ENCODE measurements around the gene SLC25A2.
"Not testable (repeated sequence)": the region's sequence is repeated elsewhere in the genome, so short reads cannot be mapped to it uniquely, and the experiment has no call there.

SLC25A2 gene

GRCh38 chr5:141338538-141339306 is 34.9 kb upstream of the SLC25A2 start, which contains the start of gene PCDHGA2:
Gene PCDHGA2, plus strand, starts transcription at chr5:141338760.
- H3K4me3 ChIP-seq (ENCODE audit: low read length in 2 of 2), result peak within 1 kb of the TSS; percentile 10 to 39
- no peaks in the 10 kb centered on the region for H3K4me1 ChIP-seq (ENCODE audit: control insufficient read depth in 2 of 2, insufficient read depth in 2 of 2, low read length in 2 of 2)
- no peak within 1 kb of the TSS for H3K9ac ChIP-seq (ENCODE audit: low read depth in 1 of 2, low read length in 2 of 2)
- H3K27ac ChIP-seq (ENCODE audit: low read depth in 2 of 2, low read length in 2 of 2), result no peak within 1 kb of the TSS
- no peaks in the 10 kb centered on the region for H3K27me3 ChIP-seq (ENCODE audit: control insufficient read depth in 2 of 2, insufficient read depth in 2 of 2, low read length in 2 of 2)
- H3K9me3 ChIP-seq (ENCODE audit: control insufficient read depth in 2 of 2, low read length in 2 of 2), result peaks cover 19 to 22% of the 10 kb centered on the region in 2 donors
- no peaks in the 10 kb centered on the region for H3K36me3 ChIP-seq (ENCODE audit: control insufficient read depth in 2 of 2, insufficient read depth in 2 of 2, low read length in 2 of 2)

- not testable (repeated sequence) for H3K27ac ChIP-seq (ENCODE audit: low read depth in 2 of 2, low read length in 2 of 2); H3K36me3 ChIP-seq (ENCODE audit: control insufficient read depth in 2 of 2, insufficient read depth in 2 of 2, low read length in 2 of 2); H3K4me1 ChIP-seq (ENCODE audit: control insufficient read depth in 2 of 2, insufficient read depth in 2 of 2, low read length in 2 of 2); H3K4me3 ChIP-seq (ENCODE audit: low read length in 2 of 2); H3K9ac ChIP-seq (ENCODE audit: low read depth in 1 of 2, low read length in 2 of 2); H3K27me3 ChIP-seq (ENCODE audit: control insufficient read depth in 2 of 2, insufficient read depth in 2 of 2, low read length in 2 of 2)
- peaks cover 10 to 20% of the 10 kb centered on the region in 2 donors for H3K9me3 ChIP-seq (ENCODE audit: control insufficient read depth in 2 of 2, low read length in 2 of 2)
Observed at GRCh38 chr5:141332571-141332970, 28.7 kb upstream of the SLC25A2 start.

- H3K27ac ChIP-seq (ENCODE audit: low read depth in 2 of 2, low read length in 2 of 2), result no peak within 1 kb of the TSS
- H3K4me1 ChIP-seq (ENCODE audit: control insufficient read depth in 2 of 2, insufficient read depth in 2 of 2, low read length in 2 of 2), result no peaks in the 10 kb centered on the region
- peaks cover 10 to 20% of the 10 kb centered on the region in 2 donors for H3K9me3 ChIP-seq (ENCODE audit: control insufficient read depth in 2 of 2, low read length in 2 of 2)
- H3K36me3 ChIP-seq (ENCODE audit: control insufficient read depth in 2 of 2, insufficient read depth in 2 of 2, low read length in 2 of 2), result no peaks in the 10 kb centered on the region
- no peak within 1 kb of the TSS for H3K9ac ChIP-seq (ENCODE audit: low read depth in 1 of 2, low read length in 2 of 2)
- H3K27me3 ChIP-seq (ENCODE audit: control insufficient read depth in 2 of 2, insufficient read depth in 2 of 2, low read length in 2 of 2), result no peaks in the 10 kb centered on the region
- peak within 1 kb of the TSS in 1 of 2 donors; percentile 46 for H3K4me3 ChIP-seq (ENCODE audit: low read length in 2 of 2)
Observed at GRCh38 chr5:141330299-141331080, 26.6 kb upstream of the SLC25A2 start, which contains the start of gene PCDHGA1. Gene PCDHGA1, plus strand, starts transcription at chr5:141330514.

- Histone ChIP-seq H3K4me1 (ENCODE audit: control insufficient read depth in 2 of 2, insufficient read depth in 2 of 2, low read length in 2 of 2) (no peaks in the 10 kb centered on the region), H3K9me3 (ENCODE audit: control insufficient read depth in 2 of 2, low read length in 2 of 2) (peaks cover 10 to 20% of the 10 kb centered on the region in 2 donors), H3K9ac (ENCODE audit: low read depth in 1 of 2, low read length in 2 of 2) (no peak overlapping the region), H3K27ac (ENCODE audit: low read depth in 2 of 2, low read length in 2 of 2) (no peak overlapping the region), H3K27me3 (ENCODE audit: control insufficient read depth in 2 of 2, insufficient read depth in 2 of 2, low read length in 2 of 2) (no peaks in the 10 kb centered on the region), H3K4me3 (ENCODE audit: low read length in 2 of 2) (no peak overlapping the region), H3K36me3 (ENCODE audit: control insufficient read depth in 2 of 2, insufficient read depth in 2 of 2, low read length in 2 of 2) (no peaks in the 10 kb centered on the region)
Observed at GRCh38 chr5:141328231-141328630, 24.4 kb upstream of the SLC25A2 start.

- Histone ChIP-seq H3K36me3 (ENCODE audit: control insufficient read depth in 2 of 2, insufficient read depth in 2 of 2, low read length in 2 of 2) (no peaks in the 10 kb centered on the region), H3K27ac (ENCODE audit: low read depth in 2 of 2, low read length in 2 of 2) (no peak overlapping the region), H3K9ac (ENCODE audit: low read depth in 1 of 2, low read length in 2 of 2) (peak overlapping the region; percentile 36 to 48), H3K9me3 (ENCODE audit: control insufficient read depth in 2 of 2, low read length in 2 of 2) (peaks cover 17% of the 10 kb centered on the region in 2 donors), H3K27me3 (ENCODE audit: control insufficient read depth in 2 of 2, insufficient read depth in 2 of 2, low read length in 2 of 2) (no peaks in the 10 kb centered on the region), H3K4me1 (ENCODE audit: control insufficient read depth in 2 of 2, insufficient read depth in 2 of 2, low read length in 2 of 2) (no peaks in the 10 kb centered on the region), H3K4me3 (ENCODE audit: low read length in 2 of 2) (peak overlapping the region; percentile 67 to 72)
Observed at GRCh38 chr5:141326088-141326854, 22.4 kb upstream of the SLC25A2 start.

GRCh38 chr5:141322261-141322660 is 18.4 kb upstream of the SLC25A2 start:
- Histone ChIP-seq H3K4me3 (ENCODE audit: low read length in 2 of 2) (no peak overlapping the region), H3K36me3 (ENCODE audit: control insufficient read depth in 2 of 2, insufficient read depth in 2 of 2, low read length in 2 of 2) (peaks cover 17 to 19% of the 10 kb centered on the region in 2 donors), H3K4me1 (ENCODE audit: control insufficient read depth in 2 of 2, insufficient read depth in 2 of 2, low read length in 2 of 2) (peaks cover 4 to 8% of the 10 kb centered on the region in 2 donors), H3K27me3 (ENCODE audit: control insufficient read depth in 2 of 2, insufficient read depth in 2 of 2, low read length in 2 of 2) (no peaks in the 10 kb centered on the region), H3K9me3 (ENCODE audit: control insufficient read depth in 2 of 2, low read length in 2 of 2) (peaks cover 25 to 33% of the 10 kb centered on the region in 2 donors), H3K27ac (ENCODE audit: low read depth in 2 of 2, low read length in 2 of 2) (no peak overlapping the region), H3K9ac (ENCODE audit: low read depth in 1 of 2, low read length in 2 of 2) (no peak overlapping the region)

- H3K9ac ChIP-seq (ENCODE audit: low read depth in 1 of 2, low read length in 2 of 2), result peak within 1 kb of the TSS; percentile 81 to 95
- peak within 1 kb of the TSS; percentile 93 to 97 for H3K4me3 ChIP-seq (ENCODE audit: low read length in 2 of 2)
- H3K36me3 ChIP-seq (ENCODE audit: control insufficient read depth in 2 of 2, insufficient read depth in 2 of 2, low read length in 2 of 2), result peaks cover 19 to 26% of the 10 kb centered on the region in 2 donors
- H3K4me1 ChIP-seq (ENCODE audit: control insufficient read depth in 2 of 2, insufficient read depth in 2 of 2, low read length in 2 of 2), result peaks cover 4 to 8% of the 10 kb centered on the region in 2 donors
- H3K27me3 ChIP-seq (ENCODE audit: control insufficient read depth in 2 of 2, insufficient read depth in 2 of 2, low read length in 2 of 2), result no peaks in the 10 kb centered on the region
- peaks cover 35 to 41% of the 10 kb centered on the region in 2 donors for H3K9me3 ChIP-seq (ENCODE audit: control insufficient read depth in 2 of 2, low read length in 2 of 2)
- H3K27ac ChIP-seq (ENCODE audit: low read depth in 2 of 2, low read length in 2 of 2), result peak within 1 kb of the TSS; percentile 86 to 94
Observed at GRCh38 chr5:141320225-141321169, 16.6 kb upstream of the SLC25A2 start, which contains the start of gene TAF7. Gene TAF7, minus strand, starts transcription at chr5:141320784. Its CDS starts 740 bp downstream, at chr5:141320044.

- Histone ChIP-seq H3K4me1 (ENCODE audit: control insufficient read depth in 2 of 2, insufficient read depth in 2 of 2, low read length in 2 of 2) (peaks cover 4 to 8% of the 10 kb centered on the region in 2 donors), H3K9ac (ENCODE audit: low read depth in 1 of 2, low read length in 2 of 2) (no peak overlapping the region), H3K27ac (ENCODE audit: low read depth in 2 of 2, low read length in 2 of 2) (no peak overlapping the region), H3K36me3 (ENCODE audit: control insufficient read depth in 2 of 2, insufficient read depth in 2 of 2, low read length in 2 of 2) (peaks cover 19 to 31% of the 10 kb centered on the region in 2 donors), H3K4me3 (ENCODE audit: low read length in 2 of 2) (peak overlapping the region; percentile 93 to 97), H3K9me3 (ENCODE audit: control insufficient read depth in 2 of 2, low read length in 2 of 2) (peaks cover 43 to 47% of the 10 kb centered on the region in 2 donors), H3K27me3 (ENCODE audit: control insufficient read depth in 2 of 2, insufficient read depth in 2 of 2, low read length in 2 of 2) (no peaks in the 10 kb centered on the region)
Observed at GRCh38 chr5:141319699-141320098, 15.8 kb upstream of the SLC25A2 start.

GRCh38 chr5:141319202-141319601 is 15.4 kb upstream of the SLC25A2 start:
- Histone ChIP-seq H3K9ac (ENCODE audit: low read depth in 1 of 2, low read length in 2 of 2) (no peak overlapping the region), H3K4me3 (ENCODE audit: low read length in 2 of 2) (peak overlapping the region; percentile 93 to 97), H3K4me1 (ENCODE audit: control insufficient read depth in 2 of 2, insufficient read depth in 2 of 2, low read length in 2 of 2) (peaks cover 4 to 8% of the 10 kb centered on the region in 2 donors), H3K9me3 (ENCODE audit: control insufficient read depth in 2 of 2, low read length in 2 of 2) (peaks cover 43 to 51% of the 10 kb centered on the region in 2 donors), H3K36me3 (ENCODE audit: control insufficient read depth in 2 of 2, insufficient read depth in 2 of 2, low read length in 2 of 2) (peaks cover 19 to 31% of the 10 kb centered on the region in 2 donors), H3K27me3 (ENCODE audit: control insufficient read depth in 2 of 2, insufficient read depth in 2 of 2, low read length in 2 of 2) (no peaks in the 10 kb centered on the region), H3K27ac (ENCODE audit: low read depth in 2 of 2, low read length in 2 of 2) (no peak overlapping the region)
